ENCODE measurements around the gene KIF3A.
A peak's percentile ranks its signal among the peaks of the same experiment; 100 is the strongest.

Gene KIF3A

GRCh38 chr5:132681983-132682382 is 55.4 kb downstream of the KIF3A start:
- Histone ChIP-seq H3K27me3 (ENCODE audit: control insufficient read depth, low read length) (no peaks in the 10 kb centered on the region), H3K4me2 (ENCODE audit: low read length) (peak overlapping the region; percentile 32; the same call in 1 of the 2 replicates), H3K4me3 (ENCODE audit: low read length) (no peak overlapping the region), H3K4me1 (ENCODE audit: control insufficient read depth, low read length) (peaks cover 31% of the 10 kb centered on the region), H3K9me2 (replicated peaks; ENCODE audit: control insufficient read depth, low read length) (no peaks in the 10 kb centered on the region), H3K27ac (ENCODE audit: low read depth, low read length) (no peak overlapping the region), H3K36me3 (ENCODE audit: control insufficient read depth, low read length) (no peaks in the 10 kb centered on the region), H4K20me1 (ENCODE audit: control insufficient read depth, insufficient read depth, low read depth, low read length) (no peaks in the 10 kb centered on the region), H3K79me2 (ENCODE audit: control insufficient read depth, low read length) (no peaks in the 10 kb centered on the region), H3F3A (ENCODE audit: control insufficient read depth, insufficient read depth) (no peaks in the 10 kb centered on the region), H3K9me3 (ENCODE audit: control insufficient read depth, insufficient read depth, low read length) (no peaks in the 10 kb centered on the region)
- TF ChIP-seq EZH2phosphoT487 (IDR thresholded peaks at IDR 0.05; ENCODE audit: borderline replicate concordance, low read length), result no peak
- no peak for TF ChIP-seq CTCF (IDR thresholded peaks at IDR 0.05; ENCODE audit: low read depth, low read length, poor library complexity, severe bottlenecking)

- H3K79me2 ChIP-seq (ENCODE audit: control insufficient read depth, low read length), result no peaks in the 10 kb centered on the region
- no peaks in the 10 kb centered on the region for H4K20me1 ChIP-seq (ENCODE audit: control insufficient read depth, insufficient read depth, low read depth, low read length)
- H3K4me3 ChIP-seq (ENCODE audit: low read length), result no peak overlapping the region
- H3K4me1 ChIP-seq (ENCODE audit: control insufficient read depth, low read length), result peaks cover 31% of the 10 kb centered on the region
- peak overlapping the region; percentile 32 for H3K4me2 ChIP-seq (ENCODE audit: low read length)
- no peaks in the 10 kb centered on the region for H3K9me3 ChIP-seq (ENCODE audit: control insufficient read depth, insufficient read depth, low read length)
- no peaks in the 10 kb centered on the region for H3F3A ChIP-seq (ENCODE audit: control insufficient read depth, insufficient read depth)
- TF ChIP-seq EZH2phosphoT487 (IDR thresholded peaks at IDR 0.05; ENCODE audit: borderline replicate concordance, low read length) (no peak), CTCF (IDR thresholded peaks at IDR 0.05; ENCODE audit: low read depth, low read length, poor library complexity, severe bottlenecking) (peak; percentile 23)
- H3K9me2 ChIP-seq (replicated peaks; ENCODE audit: control insufficient read depth, low read length), result no peaks in the 10 kb centered on the region
- H3K27ac ChIP-seq (ENCODE audit: low read depth, low read length), result no peak overlapping the region
- no peaks in the 10 kb centered on the region for H3K27me3 ChIP-seq (ENCODE audit: control insufficient read depth, low read length)
- H3K36me3 ChIP-seq (ENCODE audit: control insufficient read depth, low read length), result no peaks in the 10 kb centered on the region
Measured at GRCh38 chr5:132681476-132681831, 55.9 kb downstream of the KIF3A start.

GRCh38 chr5:132680780-132681475 is 56.4 kb downstream of the KIF3A start:
- Histone ChIP-seq H3F3A (ENCODE audit: control insufficient read depth, insufficient read depth) (no peaks in the 10 kb centered on the region), H3K4me1 (ENCODE audit: control insufficient read depth, low read length) (peaks cover 31% of the 10 kb centered on the region), H3K9me3 (ENCODE audit: control insufficient read depth, insufficient read depth, low read length) (no peaks in the 10 kb centered on the region), H3K79me2 (ENCODE audit: control insufficient read depth, low read length) (no peaks in the 10 kb centered on the region), H3K36me3 (ENCODE audit: control insufficient read depth, low read length) (no peaks in the 10 kb centered on the region), H3K4me2 (ENCODE audit: low read length) (peak overlapping the region; percentile 32), H3K27me3 (ENCODE audit: control insufficient read depth, low read length) (no peaks in the 10 kb centered on the region), H3K4me3 (ENCODE audit: low read length) (no peak overlapping the region), H4K20me1 (ENCODE audit: control insufficient read depth, insufficient read depth, low read depth, low read length) (no peaks in the 10 kb centered on the region), H3K27ac (ENCODE audit: low read depth, low read length) (no peak overlapping the region), H3K9me2 (replicated peaks; ENCODE audit: control insufficient read depth, low read length) (no peaks in the 10 kb centered on the region)
- TF ChIP-seq EZH2phosphoT487 (IDR thresholded peaks at IDR 0.05; ENCODE audit: borderline replicate concordance, low read length), result no peak
- TF ChIP-seq CTCF (IDR thresholded peaks at IDR 0.05; ENCODE audit: low read depth, low read length, poor library complexity, severe bottlenecking), result no peak
